Measurements from ENCODE around the gene SFMBT2. TPM values are rescaled to one million over a fixed set of nuclear protein-coding genes. Genes with fewer than 3 reads are reported as not detected.

SFMBT2 gene
- total and polyA plus RNA-seq, 10 of the 15 experiments (the other 5 are each of a cell fraction or from before 2014, with no cell fraction given), result 2.8 to 29.6 (median 15.1) TPM

- H3K27me3 ChIP-seq (replicated peaks in 1 of 2; ENCODE audit: control insufficient read depth in 2 of 2, insufficient read depth in 2 of 2, low read length in 1 of 2), result no peaks in the 10 kb centered on the region; a peak in 1 of 4 replicates
- DNase-seq (ENCODE audit: low read depth, low spot score) (no peak), FAIRE-seq (no peak), ATAC-seq (no peak)
- no peak overlapping the region for H3K9ac ChIP-seq (ENCODE audit: control insufficient read depth, insufficient read depth, low read length)
- H3K27ac ChIP-seq (ENCODE audit: control insufficient read depth, insufficient read depth), result no peak overlapping the region
- no peaks in the 10 kb centered on the region for H3K4me1 ChIP-seq (ENCODE audit: control insufficient read depth, insufficient read depth, low read length)
- ChIA-PET POLR2A (no interaction called here), CTCF (interaction anchor here (0.7 to 3.1 kb wide), 4 partner anchors 12 to 298 kb away, joined by 3 to 8 read pairs (median 4); no protein-coding TSS in a partner anchor), RAD21 (ENCODE audit: unreplicated experiment) (no interaction called here), SMC1A (ENCODE audit: uncharacterized antibody, unreplicated experiment) (interaction anchor here (2.0 kb wide), 1 partner anchor 12 kb away, joined by 4 read pairs; no protein-coding TSS in a partner anchor)
- no peak overlapping the region for H3K4me2 ChIP-seq (ENCODE audit: control insufficient read depth, insufficient read depth)
- H3K4me3 ChIP-seq, result no peak overlapping the region
- intact Hi-C loops (cut with micrococcal nuclease; ENCODE audit: unreplicated experiment), result loop anchor here (2.0 to 5.0 kb wide), 2 partner anchors 291 to 568 kb away; partner anchors contain the start of gene SFMBT2
- no peaks in the 10 kb centered on the region for H4K20me1 ChIP-seq (ENCODE audit: control insufficient read depth, insufficient read depth)
- no peak overlapping the region for H2AFZ ChIP-seq (ENCODE audit: control insufficient read depth, low read depth, low read length)
- WGBS (ENCODE audit: insufficient coverage, insufficient replicate concordance, low lambda C conversion rate, missing lambda C conversion rate), result 67% methylated on average over 14 of the region's 14 CpGs
- in situ Hi-C loops (cut with MboI), result loop anchor here (5.0 kb wide), 1 partner anchor 298 kb away; no protein-coding TSS in a partner anchor
- no peaks in the 10 kb centered on the region for H3K79me2 ChIP-seq (ENCODE audit: control insufficient read depth, insufficient read depth, low read length)
- H3K9me3 ChIP-seq (replicated peaks; ENCODE audit: control insufficient read depth, insufficient read depth, low read length), result no peaks in the 10 kb centered on the region
- TF ChIP-seq TBL1XR1 (IDR thresholded peaks at IDR 0.05; ENCODE audit: low read depth, low read length), result no peak
- TF ChIP-seq KAT2A (conservative IDR thresholded peaks at IDR 0.05; ENCODE audit: control insufficient read depth, low read depth, low read length), result no peak
- TF ChIP-seq, protein P1, sequence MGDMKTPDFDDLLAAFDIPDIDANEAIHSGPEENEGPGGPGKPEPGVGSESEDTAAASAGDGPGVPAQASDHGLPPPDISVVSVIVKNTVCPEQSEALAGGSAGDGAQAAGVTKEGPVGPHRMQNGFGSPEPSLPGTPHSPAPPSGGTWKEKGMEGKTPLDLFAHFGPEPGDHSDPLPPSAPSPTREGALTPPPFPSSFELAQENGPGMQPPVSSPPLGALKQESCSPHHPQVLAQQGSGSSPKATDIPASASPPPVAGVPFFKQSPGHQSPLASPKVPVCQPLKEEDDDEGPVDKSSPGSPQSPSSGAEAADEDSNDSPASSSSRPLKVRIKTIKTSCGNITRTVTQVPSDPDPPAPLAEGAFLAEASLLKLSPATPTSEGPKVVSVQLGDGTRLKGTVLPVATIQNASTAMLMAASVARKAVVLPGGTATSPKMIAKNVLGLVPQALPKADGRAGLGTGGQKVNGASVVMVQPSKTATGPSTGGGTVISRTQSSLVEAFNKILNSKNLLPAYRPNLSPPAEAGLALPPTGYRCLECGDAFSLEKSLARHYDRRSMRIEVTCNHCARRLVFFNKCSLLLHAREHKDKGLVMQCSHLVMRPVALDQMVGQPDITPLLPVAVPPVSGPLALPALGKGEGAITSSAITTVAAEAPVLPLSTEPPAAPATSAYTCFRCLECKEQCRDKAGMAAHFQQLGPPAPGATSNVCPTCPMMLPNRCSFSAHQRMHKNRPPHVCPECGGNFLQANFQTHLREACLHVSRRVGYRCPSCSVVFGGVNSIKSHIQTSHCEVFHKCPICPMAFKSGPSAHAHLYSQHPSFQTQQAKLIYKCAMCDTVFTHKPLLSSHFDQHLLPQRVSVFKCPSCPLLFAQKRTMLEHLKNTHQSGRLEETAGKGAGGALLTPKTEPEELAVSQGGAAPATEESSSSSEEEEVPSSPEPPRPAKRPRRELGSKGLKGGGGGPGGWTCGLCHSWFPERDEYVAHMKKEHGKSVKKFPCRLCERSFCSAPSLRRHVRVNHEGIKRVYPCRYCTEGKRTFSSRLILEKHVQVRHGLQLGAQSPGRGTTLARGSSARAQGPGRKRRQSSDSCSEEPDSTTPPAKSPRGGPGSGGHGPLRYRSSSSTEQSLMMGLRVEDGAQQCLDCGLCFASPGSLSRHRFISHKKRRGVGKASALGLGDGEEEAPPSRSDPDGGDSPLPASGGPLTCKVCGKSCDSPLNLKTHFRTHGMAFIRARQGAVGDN (IDR thresholded peaks at IDR 0.05), result no peak
- no peak for TF ChIP-seq NFIC (IDR thresholded peaks at IDR 0.05; ENCODE audit: low read depth, low read length)
- H3K36me3 ChIP-seq (ENCODE audit: control insufficient read depth in 2 of 2, insufficient read depth in 2 of 2, low read length in 1 of 2), result no peaks in the 10 kb centered on the region
- BruUV-seq (replicated peaks), result no TSS peak
These were observed 291.4 kb downstream of the SFMBT2 start for GRCh38 chr10:7119325-7120015.
